GM12873 (cell line): ENCODE data around the gene CLEC16A.

Experiments used
- CTCF ChIP-seq: IDR thresholded peaks from 2 replicates; pipeline ENCODE4 v1.5.1; 2012; ENCODE audit warnings: low read depth, mild to moderate bottlenecking, moderate library complexity, low read length, control low read depth; ENCODE audit not compliant: insufficient read depth; ENCODE audit errors: missing control alignments

The CLEC16A gene

GRCh38 chr16:11024333-11025053 lies 80.1 kb downstream of the CLEC16A start:
- no peak for TF ChIP-seq CTCF

- TF ChIP-seq CTCF = no peak
These were observed 80.8 kb downstream of the CLEC16A start for GRCh38 chr16:11025120-11025531.

- TF ChIP-seq CTCF = no peak
These were observed 85.6 kb downstream of the CLEC16A start for GRCh38 chr16:11029948-11030347.

DNA sequence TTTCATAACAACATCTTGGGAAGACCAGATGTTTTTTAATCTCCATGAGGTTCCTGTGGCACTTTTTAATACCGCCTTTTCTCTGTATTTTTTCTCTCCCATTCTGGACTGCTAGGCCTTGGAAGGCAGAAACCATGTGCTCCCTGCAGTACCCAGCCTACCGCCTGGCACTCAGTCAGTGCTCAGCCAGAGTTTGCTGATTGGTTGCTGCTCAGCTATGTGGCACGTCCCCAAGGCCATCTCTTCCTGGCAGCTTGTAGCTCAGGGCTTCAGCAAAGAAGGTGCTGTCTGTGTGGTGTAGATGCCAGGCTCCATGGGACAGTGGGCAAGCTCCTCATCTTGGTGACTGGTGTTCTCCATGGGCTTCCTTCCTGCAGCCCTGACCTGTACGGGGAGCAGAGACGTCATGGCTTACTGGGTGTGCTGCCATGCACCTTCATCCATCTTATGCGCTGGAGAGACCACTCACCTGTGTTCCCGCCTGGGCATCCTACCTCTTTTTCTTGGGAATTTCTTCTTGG lies 86.7 kb downstream of the CLEC16A start:
- TF ChIP-seq CTCF = no peak

DNA sequence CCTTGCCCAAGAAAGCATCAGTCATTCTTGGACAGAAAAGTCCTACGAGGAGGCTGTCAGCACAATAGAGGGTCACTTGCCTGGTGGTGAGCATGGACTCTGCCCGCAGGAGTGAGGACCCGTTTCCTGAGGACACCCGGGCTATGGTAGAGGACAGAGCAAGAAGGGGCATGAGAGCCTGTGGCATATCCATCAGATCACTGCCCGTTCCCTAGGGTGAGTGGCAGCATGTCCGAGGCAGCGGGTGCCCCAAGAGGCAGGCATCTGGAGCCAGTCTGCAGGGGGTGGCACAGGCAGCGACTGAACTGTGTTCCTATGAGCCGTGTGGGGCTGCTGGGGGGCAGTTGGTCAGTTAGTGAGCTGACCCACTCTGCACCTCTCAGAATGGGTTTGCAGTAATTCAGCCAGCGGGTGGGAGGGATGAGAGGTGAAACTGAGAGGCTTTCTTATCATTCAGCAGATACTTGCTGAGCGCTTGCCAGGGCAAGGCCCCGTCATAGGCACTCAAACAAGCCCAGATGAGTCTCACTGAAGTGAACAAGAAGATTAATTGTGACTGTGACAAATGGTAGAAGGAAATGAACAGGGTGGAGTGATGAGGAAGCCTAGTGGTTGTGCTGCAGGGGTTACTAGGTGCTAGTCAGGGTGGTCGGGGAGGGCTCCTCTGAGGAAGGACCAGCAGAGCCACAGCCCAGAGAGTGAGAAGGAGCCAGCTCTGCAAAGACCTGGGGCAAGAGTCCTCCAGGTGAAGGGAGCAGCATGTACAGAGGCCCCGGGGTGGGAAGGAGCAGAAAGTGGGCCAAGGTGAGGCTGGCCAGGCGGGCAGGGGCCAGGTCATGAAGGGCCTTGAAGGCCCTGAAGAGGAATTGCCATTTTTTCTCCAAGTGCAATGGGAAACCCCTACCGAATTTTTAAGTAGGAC lies 87.9 kb downstream of the CLEC16A start:
- no peak for TF ChIP-seq CTCF

GRCh38 chr16:11032922-11033291 lies 88.5 kb downstream of the CLEC16A start:
- TF ChIP-seq CTCF = no peak

GRCh38 chr16:11033629-11034420 lies 89.5 kb downstream of the CLEC16A start:
- TF ChIP-seq CTCF = no peak
